HG03103 (cell line): ENCODE data around the gene NCOR1.
A peak's percentile ranks its signal among the peaks of the same experiment; 100 is the strongest.

Experiments
- ATAC-seq: cut with Tn5 transposase; IDR thresholded peaks from one replicate; pipeline ENCODE4 v1.9.1; 2021; ENCODE audit warnings: low read depth; ENCODE audit not compliant: unreplicated experiment

The NCOR1 gene

GRCh38 chr17:15996322-15996721 lies 219.0 kb downstream of the NCOR1 start:
- ATAC-seq = no peak

- no peak for ATAC-seq
Observed at GRCh38 chr17:15981646-15982580, 233.4 kb downstream of the NCOR1 start.

GRCh38 chr17:15981208-15981607 lies 234.1 kb downstream of the NCOR1 start:
- ATAC-seq = peak; percentile 92
